Measurements from ENCODE around the gene PPP1R1A.

Gene PPP1R1A

GRCh38 chr12:54603173-54603814, 14.8 kb upstream of the PPP1R1A start:
- DNase-seq, result no peak

GRCh38 chr12:54602661-54603060, 14.2 kb upstream of the PPP1R1A start:
- DNase-seq, result no peak

DNA sequence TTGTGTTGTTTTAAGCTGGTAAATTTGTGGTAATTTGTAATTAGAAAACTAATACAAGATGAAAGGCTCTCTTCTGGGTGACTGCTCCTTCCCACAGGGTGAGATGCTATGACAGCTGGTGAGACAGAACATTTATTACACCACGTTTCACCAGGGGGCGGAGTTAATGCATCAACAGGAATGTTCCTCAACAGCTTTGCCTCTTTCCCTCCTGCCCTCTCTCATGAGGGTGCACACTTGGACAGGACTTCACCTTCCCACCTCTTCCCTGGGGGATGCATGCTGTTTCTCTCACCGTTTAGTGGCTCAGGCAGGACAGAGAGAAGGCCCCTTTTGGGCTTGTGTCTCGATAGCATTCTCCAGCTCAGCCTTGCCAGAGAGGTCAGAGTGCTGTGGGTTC, 13.4 kb upstream of the PPP1R1A start:
- DNase-seq, result no peak

DNA sequence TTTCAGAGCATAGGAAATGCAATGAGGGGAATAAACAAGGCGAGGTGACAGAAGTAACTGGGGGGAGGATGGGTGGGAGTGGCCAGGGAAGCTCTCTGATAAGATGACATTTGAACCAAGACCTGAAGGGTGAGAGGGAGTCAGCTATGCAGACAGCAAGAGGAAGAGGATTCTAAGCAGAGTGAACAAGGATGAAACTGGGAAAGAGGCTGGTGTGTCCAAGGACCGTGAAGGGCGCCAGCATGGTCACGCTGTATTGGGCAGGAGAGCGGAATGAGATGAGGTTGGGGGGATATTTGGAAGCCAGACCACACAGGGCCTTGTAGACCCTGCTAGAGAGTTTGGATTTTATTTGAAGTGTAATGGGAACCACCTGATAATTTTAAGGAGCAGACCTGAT, 10.5 kb upstream of the PPP1R1A start:
- DNase-seq, result no peak

- no peak for DNase-seq
Measured at GRCh38 chr12:54596526-54596946, 8.1 kb upstream of the PPP1R1A start.

GRCh38 chr12:54595471-54595870, 7.0 kb upstream of the PPP1R1A start:
- DNase-seq, result no peak

GRCh38 chr12:54593725-54594124, 5.3 kb upstream of the PPP1R1A start:
- DNase-seq, result no peak

DNA sequence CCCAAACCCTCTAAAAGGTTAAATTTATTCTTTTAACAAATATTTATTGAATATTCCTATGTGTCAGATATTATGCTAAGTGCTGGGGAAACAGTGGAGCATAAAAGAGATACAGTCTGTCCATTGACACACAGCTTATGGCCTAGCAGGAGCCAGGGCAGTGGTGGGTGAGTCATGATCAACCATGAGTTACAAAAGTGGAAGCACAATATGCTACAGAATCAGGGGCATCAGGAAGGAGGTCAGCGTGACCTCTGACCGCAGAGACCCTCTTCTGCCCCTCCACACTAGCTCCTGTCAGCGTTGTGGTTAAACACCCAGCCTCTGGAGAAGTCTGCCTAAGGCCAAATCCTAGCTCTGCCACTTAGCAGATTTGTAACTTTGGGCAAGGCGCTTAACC, 4.7 kb upstream of the PPP1R1A start:
- no peak for DNase-seq

- no peak for DNase-seq
Measured at GRCh38 chr12:54592316-54592715, 3.9 kb upstream of the PPP1R1A start.

DNA sequence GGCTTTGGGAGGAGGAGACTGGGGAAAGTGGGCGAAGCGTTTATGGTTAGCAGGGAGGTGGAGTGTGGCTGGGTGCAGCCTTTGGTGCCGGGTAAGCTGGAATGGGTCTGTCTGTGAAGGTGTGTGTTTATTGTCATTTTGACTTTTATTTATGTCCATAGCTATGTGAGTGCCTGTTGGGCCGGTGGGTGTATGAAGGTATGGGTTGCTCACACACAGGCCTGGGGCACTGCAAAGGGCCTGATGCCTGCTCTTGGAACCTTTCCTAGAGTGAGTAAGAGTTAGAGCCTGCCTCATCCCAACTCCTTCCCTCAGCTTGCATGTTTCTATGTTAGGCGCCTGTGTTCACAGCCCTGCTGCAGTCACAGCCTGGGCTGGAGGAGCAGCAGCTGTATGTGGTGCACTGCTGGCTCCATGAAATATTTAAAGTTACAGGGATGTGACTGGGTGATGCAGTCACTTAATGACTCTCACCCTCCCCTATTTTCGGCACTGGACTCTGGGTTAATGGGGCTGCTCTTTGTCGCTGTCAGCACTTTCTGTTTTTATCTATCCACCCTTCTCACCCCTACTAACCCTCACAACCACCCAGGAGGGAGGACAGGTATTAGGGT, 2.6 kb upstream of the PPP1R1A start:
- DNase-seq, result no peak

GRCh38 chr12:54589964-54590363, 1.5 kb upstream of the PPP1R1A start:
- DNase-seq, result no peak

DNA sequence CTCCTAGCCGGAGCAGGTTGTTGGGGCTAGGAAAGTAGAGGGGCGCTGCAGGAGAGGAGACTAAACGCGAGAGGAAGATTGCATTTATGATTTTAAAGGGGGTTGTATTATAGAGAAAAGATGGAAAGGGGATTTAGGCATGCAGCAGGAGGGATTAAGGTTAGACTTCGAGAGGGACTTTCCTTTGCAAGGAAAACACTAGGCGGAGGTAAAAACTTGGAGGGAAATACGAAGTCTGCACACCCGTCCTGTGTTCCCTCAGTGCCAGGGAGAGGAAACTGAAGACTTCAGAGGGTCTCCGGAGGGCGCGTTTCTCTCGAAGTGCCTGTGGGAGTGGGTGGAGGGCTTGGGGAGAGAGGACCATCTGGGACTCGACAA, 420 bp upstream of the PPP1R1A start:
- no peak for DNase-seq

GRCh38 chr12:54587315-54587873, 1.1 kb downstream of the PPP1R1A start:
- DNase-seq, result no peak

DNA sequence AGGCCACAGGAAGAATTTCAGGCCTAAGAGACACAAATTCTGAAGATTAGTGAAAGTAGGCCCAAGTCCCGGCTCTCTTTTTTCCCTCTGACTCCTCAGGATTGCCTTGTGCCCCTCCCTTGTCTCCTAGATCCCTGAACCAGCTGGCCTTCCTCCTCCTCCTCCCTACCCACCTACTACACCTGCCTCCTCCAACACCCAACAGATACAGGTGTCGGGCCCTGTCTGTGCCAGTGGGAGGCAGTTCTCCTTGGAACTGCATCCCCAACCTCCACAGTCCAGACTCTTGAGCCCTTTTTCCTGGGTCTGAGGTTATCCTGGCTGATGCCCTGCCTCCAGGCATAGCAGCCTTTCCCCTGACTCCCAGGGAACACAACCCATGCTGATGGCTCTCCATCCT, 1.8 kb downstream of the PPP1R1A start:
- DNase-seq, result no peak

DNA sequence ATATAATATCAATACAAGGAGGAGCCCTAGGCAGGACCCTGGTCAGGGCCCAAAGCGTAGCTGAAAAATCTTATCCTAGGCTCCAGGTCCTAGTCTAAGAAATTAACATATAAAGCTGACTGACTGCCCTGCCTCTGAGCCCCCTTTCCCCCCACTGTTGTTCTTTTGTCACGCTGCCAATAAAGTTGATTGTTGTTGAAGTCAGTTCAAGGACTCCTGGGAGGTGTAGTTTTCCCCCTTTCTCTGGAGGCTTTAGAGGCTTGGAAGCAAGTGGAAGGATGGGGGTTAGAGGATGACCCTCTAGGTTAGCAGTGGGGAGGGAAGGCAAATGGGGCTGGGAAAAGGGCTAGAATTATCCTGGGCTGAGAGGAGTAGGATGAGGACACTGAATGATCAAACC, 3.2 kb downstream of the PPP1R1A start:
- no peak for DNase-seq

DNA sequence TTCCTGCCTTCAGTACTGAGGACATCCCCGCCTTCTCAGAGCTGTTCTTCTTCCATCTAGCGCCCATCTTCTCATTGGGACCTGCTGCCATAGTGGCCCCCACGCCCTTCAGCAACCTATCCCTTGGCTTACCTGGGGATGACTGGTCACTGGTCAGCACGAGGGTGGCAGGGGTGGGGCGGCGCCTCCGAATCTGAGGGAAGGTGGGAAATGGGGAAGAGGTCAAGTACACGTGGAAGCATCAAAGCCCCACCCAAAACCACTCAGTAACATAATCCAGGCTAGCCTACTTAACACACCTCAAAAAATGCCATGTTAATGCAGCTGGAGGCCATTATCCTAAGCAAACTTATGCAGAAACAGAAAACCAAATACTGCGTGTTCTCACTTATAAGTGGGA, 4.3 kb downstream of the PPP1R1A start:
- DNase-seq, result no peak

DNA sequence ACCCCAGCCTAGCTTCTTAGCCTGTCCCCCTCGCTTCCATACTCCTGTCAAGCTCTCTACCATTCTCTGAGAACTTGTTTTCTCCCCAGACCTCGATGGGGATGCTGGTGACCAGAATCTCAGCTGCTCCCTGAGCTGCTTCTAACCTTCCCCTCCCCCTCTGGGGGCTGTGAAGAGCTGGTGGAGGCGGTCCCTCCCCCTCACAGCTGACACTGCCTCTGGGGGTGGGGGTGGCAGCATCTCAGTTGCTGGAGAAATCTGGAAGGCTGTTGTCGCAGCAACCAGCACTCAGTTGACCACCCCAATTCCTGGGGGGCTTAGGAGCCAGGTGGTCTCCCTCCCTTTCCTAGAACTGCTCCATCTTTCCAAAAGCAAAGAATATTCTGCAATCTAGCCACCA, 4.7 kb downstream of the PPP1R1A start:
- DNase-seq, result no peak

GRCh38 chr12:54581412-54581811, 7.0 kb downstream of the PPP1R1A start:
- no peak for DNase-seq

- DNase-seq, result no peak
Measured at GRCh38 chr12:54579696-54580333, 8.6 kb downstream of the PPP1R1A start.

GRCh38 chr12:54579258-54579657, 9.2 kb downstream of the PPP1R1A start:
- DNase-seq, result no peak

GRCh38 chr12:54578778-54579177, 9.7 kb downstream of the PPP1R1A start:
- no peak for DNase-seq

- no peak for DNase-seq
Measured at GRCh38 chr12:54572881-54573280, 15.6 kb downstream of the PPP1R1A start.

GRCh38 chr12:54571193-54572188, 17.0 kb downstream of the PPP1R1A start:
- DNase-seq, result no peak
